ENCODE measurements around the gene ZNF579.

ZNF579 gene

GRCh38 chr19:55622242-55622969 is 41.8 kb upstream of the ZNF579 start:
- peaks cover 11% of the 10 kb centered on the region for H3F3A ChIP-seq (ENCODE audit: control insufficient read depth, insufficient read depth)
- no peak overlapping the region for H3K4me2 ChIP-seq (ENCODE audit: low read length)
- no peaks in the 10 kb centered on the region for H3K27me3 ChIP-seq (ENCODE audit: control insufficient read depth, low read length)
- no peak overlapping the region for H3K4me3 ChIP-seq (ENCODE audit: low read length)
- no peak overlapping the region for H3K27ac ChIP-seq (ENCODE audit: low read depth, low read length)
- no peaks in the 10 kb centered on the region for H3K9me3 ChIP-seq (ENCODE audit: control insufficient read depth, insufficient read depth, low read length)
- H3K4me1 ChIP-seq (ENCODE audit: control insufficient read depth, low read length): peaks cover 14% of the 10 kb centered on the region
- peaks cover 4% of the 10 kb centered on the region; the same call in 1 of the 2 replicates for H4K20me1 ChIP-seq (ENCODE audit: control insufficient read depth, insufficient read depth, low read depth, low read length)
- H3K9me2 ChIP-seq (replicated peaks; ENCODE audit: control insufficient read depth, low read length): no peaks in the 10 kb centered on the region
- H3K36me3 ChIP-seq (ENCODE audit: control insufficient read depth, low read length): peaks cover 5% of the 10 kb centered on the region; the same call in 1 of the 2 replicates
- no peaks in the 10 kb centered on the region for H3K79me2 ChIP-seq (ENCODE audit: control insufficient read depth, low read length)
- TF ChIP-seq EZH2phosphoT487 (IDR thresholded peaks at IDR 0.05; ENCODE audit: borderline replicate concordance, low read length): no peak
- TF ChIP-seq, protein P1, sequence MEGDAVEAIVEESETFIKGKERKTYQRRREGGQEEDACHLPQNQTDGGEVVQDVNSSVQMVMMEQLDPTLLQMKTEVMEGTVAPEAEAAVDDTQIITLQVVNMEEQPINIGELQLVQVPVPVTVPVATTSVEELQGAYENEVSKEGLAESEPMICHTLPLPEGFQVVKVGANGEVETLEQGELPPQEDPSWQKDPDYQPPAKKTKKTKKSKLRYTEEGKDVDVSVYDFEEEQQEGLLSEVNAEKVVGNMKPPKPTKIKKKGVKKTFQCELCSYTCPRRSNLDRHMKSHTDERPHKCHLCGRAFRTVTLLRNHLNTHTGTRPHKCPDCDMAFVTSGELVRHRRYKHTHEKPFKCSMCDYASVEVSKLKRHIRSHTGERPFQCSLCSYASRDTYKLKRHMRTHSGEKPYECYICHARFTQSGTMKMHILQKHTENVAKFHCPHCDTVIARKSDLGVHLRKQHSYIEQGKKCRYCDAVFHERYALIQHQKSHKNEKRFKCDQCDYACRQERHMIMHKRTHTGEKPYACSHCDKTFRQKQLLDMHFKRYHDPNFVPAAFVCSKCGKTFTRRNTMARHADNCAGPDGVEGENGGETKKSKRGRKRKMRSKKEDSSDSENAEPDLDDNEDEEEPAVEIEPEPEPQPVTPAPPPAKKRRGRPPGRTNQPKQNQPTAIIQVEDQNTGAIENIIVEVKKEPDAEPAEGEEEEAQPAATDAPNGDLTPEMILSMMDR (IDR thresholded peaks at IDR 0.05; ENCODE audit: low read depth, low read length, poor library complexity, severe bottlenecking): no peak

- Histone ChIP-seq H3K27me3 (ENCODE audit: control insufficient read depth, low read length) (no peaks in the 10 kb centered on the region), H3K79me2 (ENCODE audit: control insufficient read depth, low read length) (no peaks in the 10 kb centered on the region), H3K4me3 (ENCODE audit: low read length) (no peak overlapping the region), H3F3A (ENCODE audit: control insufficient read depth, insufficient read depth) (peaks cover 11% of the 10 kb centered on the region), H3K4me1 (ENCODE audit: control insufficient read depth, low read length) (peaks cover 14% of the 10 kb centered on the region), H3K4me2 (ENCODE audit: low read length) (no peak overlapping the region), H3K27ac (ENCODE audit: low read depth, low read length) (no peak overlapping the region), H3K9me2 (replicated peaks; ENCODE audit: control insufficient read depth, low read length) (no peaks in the 10 kb centered on the region), H3K36me3 (ENCODE audit: control insufficient read depth, low read length) (peaks cover 8% of the 10 kb centered on the region; the same call in 1 of the 2 replicates), H3K9me3 (ENCODE audit: control insufficient read depth, insufficient read depth, low read length) (no peaks in the 10 kb centered on the region), H4K20me1 (ENCODE audit: control insufficient read depth, insufficient read depth, low read depth, low read length) (peaks cover 4% of the 10 kb centered on the region; the same call in 1 of the 2 replicates)
- no peak for TF ChIP-seq EZH2phosphoT487 (IDR thresholded peaks at IDR 0.05; ENCODE audit: borderline replicate concordance, low read length)
Measured at GRCh38 chr19:55621673-55622231, 41.1 kb upstream of the ZNF579 start.

DNA sequence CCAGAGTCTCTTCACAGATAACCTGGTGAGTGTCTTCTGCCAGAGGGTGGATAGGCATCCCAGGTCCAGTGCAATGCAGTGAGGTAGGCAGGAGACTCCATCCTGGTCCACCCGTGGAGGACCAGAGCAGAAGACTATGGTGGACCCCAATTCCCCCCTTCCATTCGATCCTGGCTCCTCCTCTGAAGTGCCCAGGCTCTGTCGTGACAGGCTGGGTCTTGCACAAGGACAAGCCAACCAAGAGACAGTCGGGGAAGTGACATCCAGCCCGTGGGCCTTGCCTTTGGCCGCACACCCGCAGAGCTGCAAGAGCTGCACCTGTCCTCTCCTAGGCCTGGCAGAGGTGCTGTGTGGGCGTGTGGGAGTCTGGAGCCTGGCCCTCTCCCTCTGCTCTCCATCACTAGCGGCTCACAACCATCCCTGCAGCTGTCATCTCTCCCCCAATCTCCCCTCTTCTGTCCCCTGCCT is 40.6 kb upstream of the ZNF579 start:
- peaks cover 11% of the 10 kb centered on the region for H3F3A ChIP-seq (ENCODE audit: control insufficient read depth, insufficient read depth)
- peaks cover 14% of the 10 kb centered on the region for H3K4me1 ChIP-seq (ENCODE audit: control insufficient read depth, low read length)
- no peak overlapping the region for H3K27ac ChIP-seq (ENCODE audit: low read depth, low read length)
- H3K27me3 ChIP-seq (ENCODE audit: control insufficient read depth, low read length): no peaks in the 10 kb centered on the region
- H3K4me2 ChIP-seq (ENCODE audit: low read length): no peak overlapping the region
- peaks cover 14% of the 10 kb centered on the region for H3K36me3 ChIP-seq (ENCODE audit: control insufficient read depth, low read length)
- H3K9me2 ChIP-seq (replicated peaks; ENCODE audit: control insufficient read depth, low read length): no peaks in the 10 kb centered on the region
- no peaks in the 10 kb centered on the region for H3K79me2 ChIP-seq (ENCODE audit: control insufficient read depth, low read length)
- H3K4me3 ChIP-seq (ENCODE audit: low read length): no peak overlapping the region
- TF ChIP-seq, protein P1 (IDR thresholded peaks at IDR 0.05; ENCODE audit: low read depth, low read length, poor library complexity, severe bottlenecking): no peak
- TF ChIP-seq EZH2phosphoT487 (IDR thresholded peaks at IDR 0.05; ENCODE audit: borderline replicate concordance, low read length): no peak
- H3K9me3 ChIP-seq (ENCODE audit: control insufficient read depth, insufficient read depth, low read length): no peaks in the 10 kb centered on the region
- H4K20me1 ChIP-seq (ENCODE audit: control insufficient read depth, insufficient read depth, low read depth, low read length): peaks cover 4% of the 10 kb centered on the region; the same call in 1 of the 2 replicates
